ENCODE measurements around the gene DIDO1.

DIDO1 gene

GRCh38 chr20:62967628-62968351 is 41.5 kb upstream of the DIDO1 start:
- Histone ChIP-seq H3K36me3 (ENCODE audit: control insufficient read depth, insufficient read depth, low read length) (peaks cover 15% of the 10 kb centered on the region), H3K27me3 (replicated peaks; ENCODE audit: control insufficient read depth, insufficient read depth, low read length) (no peaks in the 10 kb centered on the region), H3K4me3 (replicated peaks; ENCODE audit: low read depth, low read length) (no peak overlapping the region)
- no peak for TF ChIP-seq CTCF (IDR thresholded peaks at IDR 0.05; ENCODE audit: insufficient read depth, low read length, poor library complexity, severe bottlenecking)
- no peak for DNase-seq (ENCODE audit: extremely low read depth, insufficient read length)

- H3K36me3 ChIP-seq (ENCODE audit: control insufficient read depth, insufficient read depth, low read length): peaks cover 17% of the 10 kb centered on the region
- no peak for DNase-seq (ENCODE audit: extremely low read depth, insufficient read length)
- no peak overlapping the region for H3K4me3 ChIP-seq (replicated peaks; ENCODE audit: low read depth, low read length)
- no peak for TF ChIP-seq CTCF (IDR thresholded peaks at IDR 0.05; ENCODE audit: insufficient read depth, low read length, poor library complexity, severe bottlenecking)
- no peaks in the 10 kb centered on the region for H3K27me3 ChIP-seq (replicated peaks; ENCODE audit: control insufficient read depth, insufficient read depth, low read length)
Measured at GRCh38 chr20:62967149-62967501, 40.8 kb upstream of the DIDO1 start.

- peaks cover 17% of the 10 kb centered on the region for H3K36me3 ChIP-seq (ENCODE audit: control insufficient read depth, insufficient read depth, low read length)
- H3K4me3 ChIP-seq (replicated peaks; ENCODE audit: low read depth, low read length): no peak overlapping the region
- H3K27me3 ChIP-seq (replicated peaks; ENCODE audit: control insufficient read depth, insufficient read depth, low read length): no peaks in the 10 kb centered on the region
- TF ChIP-seq CTCF (IDR thresholded peaks at IDR 0.05; ENCODE audit: insufficient read depth, low read length, poor library complexity, severe bottlenecking): no peak
- no peak for DNase-seq (ENCODE audit: extremely low read depth, insufficient read length)
Measured at GRCh38 chr20:62966212-62967148, 40.2 kb upstream of the DIDO1 start.

- TF ChIP-seq CTCF (IDR thresholded peaks at IDR 0.05; ENCODE audit: insufficient read depth, low read length, poor library complexity, severe bottlenecking): no peak
- H3K27me3 ChIP-seq (replicated peaks; ENCODE audit: control insufficient read depth, insufficient read depth, low read length): no peaks in the 10 kb centered on the region
- H3K36me3 ChIP-seq (ENCODE audit: control insufficient read depth, insufficient read depth, low read length): peaks cover 17% of the 10 kb centered on the region
- H3K4me3 ChIP-seq (replicated peaks; ENCODE audit: low read depth, low read length): no peak overlapping the region
- DNase-seq (ENCODE audit: extremely low read depth, insufficient read length): no peak
Measured at GRCh38 chr20:62965363-62965771, 39.1 kb upstream of the DIDO1 start.

- DNase-seq (ENCODE audit: extremely low read depth, insufficient read length): no peak
- H3K36me3 ChIP-seq (ENCODE audit: control insufficient read depth, insufficient read depth, low read length): peaks cover 21% of the 10 kb centered on the region
- no peak overlapping the region for H3K4me3 ChIP-seq (replicated peaks; ENCODE audit: low read depth, low read length)
- no peaks in the 10 kb centered on the region for H3K27me3 ChIP-seq (replicated peaks; ENCODE audit: control insufficient read depth, insufficient read depth, low read length)
- no peak for TF ChIP-seq CTCF (IDR thresholded peaks at IDR 0.05; ENCODE audit: insufficient read depth, low read length, poor library complexity, severe bottlenecking)
Measured at GRCh38 chr20:62964700-62965099, 38.4 kb upstream of the DIDO1 start.

All from GM06990 (cell line).